Measurements from ENCODE around the gene KRT14.
"Not testable (repeated sequence)": the region's sequence is repeated elsewhere in the genome, so short reads cannot be mapped to it uniquely, and the experiment has no call there.

Gene KRT14

DNA sequence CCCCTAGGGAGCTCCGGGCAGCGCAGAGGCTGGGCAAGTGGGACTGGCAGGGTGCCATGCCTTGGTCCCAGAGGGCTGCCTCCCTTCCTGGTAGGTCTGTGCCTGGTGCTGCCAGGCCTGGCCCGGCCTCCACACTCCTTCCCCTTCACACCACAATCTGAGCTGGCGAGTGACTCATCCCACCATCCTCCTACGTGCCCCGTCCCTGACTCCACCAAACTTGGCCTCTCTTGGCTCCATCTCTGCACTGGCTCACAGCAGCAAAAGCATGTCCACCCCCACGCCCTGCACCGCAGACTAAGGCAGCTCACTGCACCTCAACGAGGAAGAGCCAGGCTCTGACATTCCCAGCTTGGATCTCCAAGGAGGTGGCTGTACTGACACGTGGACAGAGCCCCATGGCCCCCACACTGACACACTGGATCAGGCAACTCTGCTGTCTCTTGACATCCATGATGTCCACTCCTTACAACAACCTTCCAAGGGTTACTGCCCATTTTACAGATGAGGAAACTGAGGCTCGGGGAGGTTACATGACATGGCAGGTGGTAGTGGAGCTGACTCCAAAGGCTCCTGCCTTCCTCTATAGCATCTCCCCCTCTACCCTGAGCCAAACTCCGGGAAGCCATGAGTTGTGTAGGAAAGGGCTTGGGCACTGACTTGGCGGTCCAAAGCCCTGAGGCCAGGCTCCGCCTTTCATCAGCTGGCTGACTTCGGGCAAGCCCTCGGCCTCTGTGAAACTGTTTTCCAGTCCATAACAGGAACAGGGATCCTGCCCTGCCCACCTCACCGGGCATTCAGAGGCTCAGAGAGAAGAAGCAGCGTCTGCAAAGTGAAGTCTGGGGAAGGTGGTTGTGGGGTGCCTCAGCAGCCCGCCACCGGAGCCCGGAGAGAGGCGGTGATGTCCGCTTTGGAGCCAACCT, 38.5 kb downstream of the KRT14 start:
- peak in 5 of 51 donors; percentile 3 to 63 (median 6) for DNase-seq

GRCh38 chr17:41547378-41547841, 39.3 kb downstream of the KRT14 start:
- DNase-seq = no peak

- no peak for DNase-seq
These were observed 39.9 kb downstream of the KRT14 start for GRCh38 chr17:41546819-41547218.

GRCh38 chr17:41545829-41546410, 40.8 kb downstream of the KRT14 start:
- no peak for DNase-seq

DNA sequence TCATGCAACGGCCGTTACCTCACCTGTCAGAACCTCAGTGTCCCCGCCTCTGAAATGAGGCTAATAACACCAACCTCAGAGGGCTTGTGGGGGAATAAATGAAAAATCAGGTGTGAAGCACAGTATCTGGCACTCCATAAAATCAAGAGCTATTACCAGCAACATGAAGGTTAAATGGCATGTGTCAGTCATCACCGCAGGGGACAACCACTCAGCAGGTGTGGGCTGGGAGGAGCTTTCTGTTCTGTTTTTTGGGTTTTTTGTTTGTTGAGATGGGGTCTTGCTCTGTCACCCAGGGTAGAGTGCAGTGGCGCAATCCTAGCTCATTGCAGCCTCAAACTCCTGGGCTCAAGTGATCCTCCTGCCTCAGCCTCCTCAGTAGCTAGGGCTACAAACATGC, 41.8 kb downstream of the KRT14 start:
- DNase-seq = no peak

DNA sequence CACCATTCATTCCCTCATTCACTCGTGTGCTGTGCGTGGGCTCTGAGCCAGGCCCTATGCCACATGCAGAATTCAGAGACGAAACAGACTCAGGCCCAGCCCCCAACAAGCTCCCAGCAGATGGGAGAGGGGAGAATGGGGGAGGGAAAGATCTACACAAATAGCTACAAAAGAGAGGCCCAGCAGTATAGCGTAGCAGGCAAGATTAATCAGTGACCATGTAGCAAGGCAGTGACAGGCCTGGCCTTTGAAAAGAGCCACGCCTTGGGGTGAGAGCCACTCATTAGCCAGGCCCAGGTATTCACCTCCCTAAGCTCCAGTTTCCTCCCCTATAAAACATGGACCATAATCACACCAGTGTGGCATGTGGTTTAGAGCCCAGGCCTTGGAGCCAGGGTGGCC, 42.2 kb downstream of the KRT14 start:
- no peak for DNase-seq

GRCh38 chr17:41542786-41543185, 43.9 kb downstream of the KRT14 start:
- DNase-seq = not testable (repeated sequence)

DNA sequence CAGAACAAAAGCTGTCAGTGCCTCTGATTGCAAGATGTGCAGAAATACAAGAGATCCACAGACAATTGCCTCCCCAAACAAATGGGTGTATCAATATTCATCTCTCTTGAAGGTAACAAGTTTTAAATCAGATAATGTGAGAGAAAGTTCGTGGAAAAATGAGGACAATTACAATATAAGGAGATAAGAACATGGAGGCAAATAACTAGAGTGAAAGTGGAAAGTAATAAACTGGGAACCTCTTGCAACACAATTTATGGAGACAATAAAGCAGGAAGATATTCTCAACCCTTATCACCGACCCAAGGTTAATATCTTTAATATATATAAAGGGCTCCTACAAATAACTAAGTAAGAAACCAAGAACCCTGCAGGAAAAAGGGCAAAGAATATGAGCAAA, 44.3 kb downstream of the KRT14 start:
- DNase-seq = no peak

GRCh38 chr17:41540921-41541625, 45.6 kb downstream of the KRT14 start:
- DNase-seq = no peak

- no peak for DNase-seq
These were observed 46.6 kb downstream of the KRT14 start for GRCh38 chr17:41539979-41540701.

DNA sequence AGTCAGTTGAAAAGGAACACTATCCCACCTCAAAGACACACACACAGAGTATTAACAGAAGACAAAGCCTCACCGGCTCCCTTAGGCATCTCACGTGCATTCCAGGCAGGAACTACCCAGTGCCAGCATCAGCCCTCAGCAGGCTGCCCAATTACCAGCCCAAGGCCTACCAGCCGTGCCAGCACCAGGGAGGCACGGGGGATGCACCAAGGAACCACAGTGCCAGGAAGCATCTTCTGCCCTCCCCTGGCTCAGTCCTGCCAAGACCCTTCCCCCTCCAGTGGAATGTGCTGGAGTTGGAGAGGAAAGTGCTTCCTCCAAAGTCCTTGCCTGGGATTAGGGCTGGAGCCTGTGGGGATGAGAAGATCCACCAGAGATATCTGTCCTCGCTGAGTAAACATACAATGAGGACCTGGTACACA, 47.6 kb downstream of the KRT14 start:
- DNase-seq = no peak

GRCh38 chr17:41538565-41538991, 48.1 kb downstream of the KRT14 start:
- DNase-seq = no peak

GRCh38 chr17:41537990-41538389, 48.7 kb downstream of the KRT14 start:
- DNase-seq = no peak

DNA sequence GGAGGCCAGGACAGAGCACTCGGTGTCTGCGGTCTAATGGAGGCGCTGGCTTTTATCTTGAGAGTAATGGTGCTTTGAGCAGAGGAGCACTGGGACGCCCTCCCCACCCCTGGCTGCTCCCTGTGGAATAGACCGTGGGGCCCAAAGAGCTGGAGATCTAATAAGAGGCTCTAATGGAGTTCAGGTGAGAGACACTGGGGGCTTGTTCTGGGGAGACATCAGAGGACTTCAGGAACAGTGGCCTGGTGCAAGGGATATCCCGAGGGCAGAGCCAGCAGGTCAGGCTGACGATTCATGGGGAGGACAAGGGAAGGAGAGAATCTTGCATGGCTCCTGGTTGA, 49.1 kb downstream of the KRT14 start:
- DNase-seq = no peak

DNA sequence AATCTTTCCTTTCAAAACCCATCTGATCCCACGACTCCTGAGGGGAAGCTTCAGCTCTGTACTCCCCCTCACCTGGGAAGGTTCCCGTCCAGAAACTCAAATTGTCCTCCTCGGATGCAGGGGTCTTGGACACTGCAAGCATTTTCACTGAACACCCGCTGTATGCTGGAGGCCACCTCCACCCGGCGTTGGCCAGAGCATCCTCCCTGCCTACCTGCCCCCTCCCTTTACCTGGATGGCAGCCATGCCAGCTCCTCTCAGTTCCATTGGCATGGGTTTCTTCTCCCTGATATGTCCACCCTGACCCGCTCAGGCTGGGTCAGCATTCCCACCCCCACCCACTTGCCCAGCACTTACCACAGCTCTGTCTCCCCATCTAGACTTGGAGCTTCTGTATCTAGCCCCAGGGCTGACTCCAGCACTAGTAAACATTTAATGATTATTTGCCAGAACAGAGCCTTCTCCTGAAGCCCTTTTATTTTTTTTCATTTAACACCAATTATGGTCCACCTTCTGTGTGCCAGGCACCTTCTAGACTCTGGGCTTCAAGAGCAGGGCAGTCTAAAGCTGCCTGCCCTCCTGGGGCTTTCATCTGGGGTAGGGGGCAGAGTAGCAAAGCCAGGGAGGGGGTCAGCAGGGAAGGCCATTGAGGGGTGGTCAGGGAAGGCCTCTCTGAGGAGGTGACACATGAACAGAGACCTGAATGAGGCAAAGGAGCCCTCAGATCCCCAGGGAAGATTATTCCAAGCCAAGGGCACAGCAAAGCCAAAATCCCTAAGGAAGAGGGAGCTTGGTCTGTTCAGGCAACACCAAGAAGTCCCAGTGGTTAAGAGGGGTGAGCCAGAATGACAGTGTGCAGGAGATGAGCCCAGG, 49.7 kb downstream of the KRT14 start:
- DNase-seq = no peak

DNA sequence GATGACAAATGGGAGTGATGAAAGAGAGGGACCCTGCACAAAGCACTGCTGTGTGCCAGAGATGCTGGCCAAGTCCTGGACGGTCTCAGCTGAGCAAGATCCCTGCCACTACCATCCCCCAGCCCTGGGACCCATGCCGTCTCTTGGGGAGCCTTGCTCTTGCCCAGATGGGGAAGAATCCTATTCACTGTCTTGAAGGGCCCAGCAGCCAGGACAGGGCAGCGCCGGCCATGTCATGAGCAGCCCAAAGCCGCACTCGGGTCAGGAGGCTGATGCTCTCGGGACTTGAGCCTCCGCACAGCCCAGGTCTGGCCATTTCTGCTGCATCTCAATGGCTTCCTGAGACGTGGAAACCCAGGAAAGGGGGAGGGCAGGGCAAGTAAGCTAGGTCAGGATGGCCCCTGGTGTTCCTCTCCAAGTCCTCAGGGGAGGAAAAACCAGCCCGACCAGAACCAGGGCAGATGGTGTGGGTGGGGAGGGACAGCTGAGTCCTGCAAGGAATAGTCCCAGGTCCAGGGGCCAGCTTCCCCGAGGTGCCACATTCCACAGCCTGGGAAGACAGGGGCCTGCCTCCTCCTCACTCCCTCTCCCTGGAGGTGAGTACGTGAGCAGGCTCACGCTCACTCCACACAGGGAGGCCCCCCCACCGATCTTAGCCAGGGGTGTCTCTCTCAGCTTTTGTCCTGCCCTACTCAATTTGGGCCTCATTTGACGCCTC, 50.8 kb downstream of the KRT14 start:
- DNase-seq = no peak

DNA sequence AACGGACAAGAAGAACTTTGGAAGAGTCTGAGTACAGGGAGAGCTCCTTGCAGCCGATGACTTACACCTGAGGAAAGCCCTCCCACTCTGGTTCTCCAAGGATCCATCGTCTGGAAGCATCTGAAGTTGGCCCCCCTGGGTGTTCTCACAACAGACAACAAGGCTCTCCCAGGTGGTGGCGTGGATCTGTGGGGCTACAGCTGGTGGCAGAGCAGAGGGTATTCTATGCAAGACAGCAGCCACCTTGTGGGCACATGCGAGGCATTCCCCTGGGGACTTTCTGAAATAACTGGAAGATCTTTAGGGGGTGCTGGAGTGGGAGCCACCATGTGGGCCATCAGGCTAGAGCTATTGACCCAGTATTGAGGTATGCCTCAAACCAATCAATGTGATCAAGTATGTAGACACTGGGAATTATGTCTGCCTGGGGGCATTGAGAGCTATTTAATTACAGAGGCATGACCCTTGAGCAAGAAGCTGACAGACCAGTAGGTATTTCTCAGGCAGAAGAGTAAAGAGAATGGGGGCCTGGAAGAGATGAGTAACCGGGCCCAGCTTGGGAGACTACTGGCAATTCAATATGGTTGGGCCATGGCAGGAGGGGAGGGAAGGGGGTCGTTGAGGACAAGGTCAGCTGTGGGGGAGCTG, 51.7 kb downstream of the KRT14 start:
- no peak for DNase-seq

DNA sequence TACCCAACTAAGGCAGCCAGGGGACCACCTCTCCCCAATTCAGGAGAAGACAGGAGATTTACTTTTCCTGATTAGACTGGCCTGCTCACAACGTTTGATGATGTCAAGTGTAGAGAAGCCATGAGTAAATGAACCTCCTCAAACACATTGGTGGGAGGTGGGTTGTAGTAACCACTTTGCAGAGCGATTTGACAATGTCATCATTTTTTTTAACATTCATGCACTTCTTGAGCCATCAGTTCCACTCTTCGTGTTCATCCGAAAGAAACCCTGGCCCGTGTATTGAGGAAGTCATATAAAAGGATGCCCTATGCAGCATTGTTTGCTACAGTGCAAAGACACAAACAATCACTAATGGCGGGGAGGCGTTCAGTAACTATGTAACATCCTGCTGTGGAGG, 53.1 kb downstream of the KRT14 start:
- no peak for DNase-seq

GRCh38 chr17:41532947-41533570, 53.6 kb downstream of the KRT14 start:
- no peak for DNase-seq
